HG02884 (cell line): ENCODE results near the gene TSPY9.
"Not testable (repeated sequence)": the region's sequence is repeated elsewhere in the genome, so short reads cannot be mapped to it uniquely, and the experiment has no call there.

Source experiments
- ATAC-seq: cut with Tn5 transposase; IDR thresholded peaks from one replicate; pipeline ENCODE4 v1.9.1; 2021; ENCODE audit warnings: mild to moderate bottlenecking, moderate library complexity; ENCODE audit not compliant: unreplicated experiment

The TSPY9 gene, protein sequence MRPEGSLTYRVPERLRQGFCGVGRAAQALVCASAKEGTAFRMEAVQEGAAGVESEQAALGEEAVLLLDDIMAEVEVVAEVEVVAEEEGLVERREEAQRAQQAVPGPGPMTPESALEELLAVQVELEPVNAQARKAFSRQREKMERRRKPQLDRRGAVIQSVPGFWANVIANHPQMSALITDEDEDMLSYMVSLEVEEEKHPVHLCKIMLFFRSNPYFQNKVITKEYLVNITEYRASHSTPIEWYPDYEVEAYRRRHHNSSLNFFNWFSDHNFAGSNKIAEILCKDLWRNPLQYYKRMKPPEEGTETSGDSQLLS

DNA sequence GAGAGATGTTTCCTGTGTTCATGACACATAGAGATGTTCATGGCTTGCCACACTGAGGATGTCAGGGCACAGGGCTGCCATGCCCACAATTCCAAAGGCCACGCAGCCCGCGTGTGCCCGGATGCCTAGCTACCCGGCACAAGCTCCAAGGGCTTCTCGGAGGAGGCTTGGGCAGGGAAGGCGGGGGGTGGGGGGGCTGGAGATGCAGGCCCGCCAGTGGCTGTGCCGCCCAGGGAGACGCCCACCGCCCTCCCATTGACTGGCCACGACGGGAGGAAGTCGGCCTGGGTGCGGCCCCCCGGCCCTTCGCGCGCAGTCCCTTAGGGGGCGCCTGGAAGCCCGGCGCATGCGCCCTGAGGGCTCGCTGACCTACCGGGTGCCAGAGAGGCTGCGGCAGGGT lies at the start of gene TSPY9:
TSPY9 (plus strand) TSS at position 301 of the 400 bp plus-strand sequence; CDS start at position 347, 46 bp downstream.
- ATAC-seq, result not testable (repeated sequence)

DNA sequence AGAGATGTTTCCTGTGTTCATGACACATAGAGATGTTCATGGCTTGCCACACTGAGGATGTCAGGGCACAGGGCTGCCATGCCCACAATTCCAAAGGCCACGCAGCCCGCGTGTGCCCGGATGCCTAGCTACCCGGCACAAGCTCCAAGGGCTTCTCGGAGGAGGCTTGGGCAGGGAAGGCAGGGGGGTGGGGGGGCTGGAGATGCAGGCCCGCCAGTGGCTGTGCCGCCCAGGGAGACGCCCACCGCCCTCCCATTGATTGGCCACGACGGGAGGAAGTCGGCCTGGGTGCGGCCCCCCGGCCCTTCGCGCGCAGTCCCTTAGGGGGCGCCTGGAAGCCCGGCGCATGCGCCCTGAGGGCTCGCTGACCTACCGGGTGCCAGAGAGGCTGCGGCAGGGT lies 20.4 kb upstream of the TSPY9 start, which contains the start of gene TSPY1:
TSPY1 (plus strand) TSS at position 301 of the 400 bp plus-strand sequence; CDS start at position 347, 46 bp downstream.
- not testable (repeated sequence) for ATAC-seq

DNA sequence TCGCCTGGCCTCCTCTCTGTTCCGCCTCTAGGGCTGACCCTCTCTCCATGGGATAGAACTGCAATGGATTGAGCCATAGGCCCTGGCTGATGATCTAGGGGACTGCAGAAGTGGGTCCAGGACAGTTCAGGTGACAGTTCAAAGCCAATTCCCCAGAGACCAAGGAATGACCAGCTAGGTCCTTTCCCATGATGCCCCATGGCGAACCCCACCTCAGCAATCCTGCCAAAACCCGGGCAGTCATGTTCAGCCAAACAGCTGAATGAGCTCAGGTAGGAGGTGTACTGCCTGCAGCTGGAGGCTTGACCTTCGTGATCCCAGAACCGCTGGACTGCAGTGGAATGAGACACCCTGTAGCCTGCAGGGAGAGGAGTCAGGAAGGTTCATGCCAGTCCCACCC lies 17.3 kb downstream of the TSPY9 start:
- ATAC-seq, result not testable (repeated sequence)

DNA sequence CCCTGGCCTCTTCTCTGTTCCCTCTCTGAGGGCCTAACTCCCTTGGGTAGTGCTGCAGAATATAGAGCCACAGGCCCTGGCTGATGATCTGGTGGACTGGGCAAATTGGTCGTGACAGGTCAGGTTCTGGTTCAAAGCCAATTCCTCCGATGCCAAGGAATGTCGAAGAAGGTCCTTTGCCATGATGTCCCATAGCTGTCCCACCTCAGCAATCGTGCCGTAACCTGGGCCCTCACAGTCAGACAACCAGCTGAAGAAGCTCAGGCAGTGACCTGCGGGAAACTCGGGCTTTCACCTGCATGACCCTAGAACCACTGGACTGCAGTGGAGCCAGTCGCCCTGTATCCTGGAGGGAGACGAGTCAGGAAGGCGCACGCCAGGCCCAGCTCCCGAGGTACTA lies 29.2 kb downstream of the TSPY9 start:
- not testable (repeated sequence) for ATAC-seq

DNA sequence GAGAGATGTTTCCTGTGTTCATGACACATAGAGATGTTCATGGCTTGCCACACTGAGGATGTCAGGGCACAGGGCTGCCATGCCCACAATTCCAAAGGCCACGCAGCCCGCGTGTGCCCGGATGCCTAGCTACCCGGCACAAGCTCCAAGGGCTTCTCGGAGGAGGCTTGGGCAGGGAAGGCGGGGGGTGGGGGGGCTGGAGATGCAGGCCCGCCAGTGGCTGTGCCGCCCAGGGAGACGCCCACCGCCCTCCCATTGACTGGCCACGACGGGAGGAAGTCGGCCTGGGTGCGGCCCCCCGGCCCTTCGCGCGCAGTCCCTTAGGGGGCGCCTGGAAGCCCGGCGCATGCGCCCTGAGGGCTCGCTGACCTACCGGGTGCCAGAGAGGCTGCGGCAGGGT lies 40.5 kb downstream of the TSPY9 start, which contains the start of gene TSPY10:
TSPY10 (plus strand) TSS at position 301 of the 400 bp plus-strand sequence; CDS start at position 347, 46 bp downstream.
- not testable (repeated sequence) for ATAC-seq
